Activated T-cell treated with anti-CD3 and anti-CD28 coated beads, Interleukin-2, amount 50 U/mL, for 4 hours (primary cell): ENCODE data around the gene MRPS16. TPM values are rescaled to one million over a fixed set of nuclear protein-coding genes. Genes with fewer than 3 reads are reported as not detected.

Experiments
- total RNA-seq, 3 donors: library from RNA; stranded (reverse); gene quantifications; one replicate each; pipeline ENCODE4 v1.2.1, GENCODE V29; 2021

MRPS16 gene
- total RNA-seq, 3 donors from 2014 or later = 141 to 156 (median 150) TPM

Other genes with a start within 250 kb of the MRPS16 start
- 10 to 100 TPM; 19.8 to 23.8 (median 21.5) TPM for gene P4HA1, start 155.8 kb downstream of the MRPS16 start, total RNA-seq
- gene NUDT13, start 142.2 kb downstream of the MRPS16 start, total RNA-seq = 1 to 10 TPM in 1 of 3 donors, under 1 TPM in 2; 0.68 to 1.3 (median 0.76) TPM
- 10 to 100 TPM; 37.4 to 38.9 (median 37.9) TPM for gene ECD, start 84.6 kb downstream of the MRPS16 start, total RNA-seq
- gene FAM149B1, start 84.5 kb downstream of the MRPS16 start, total RNA-seq = 1 to 10 TPM; 4.2 to 6.0 (median 5.1) TPM
- 10 to 100 TPM; 57.7 to 60.8 (median 59.9) TPM for gene DNAJC9, start 5.4 kb downstream of the MRPS16 start, total RNA-seq
- under 1 TPM; 0.28 to 0.43 (median 0.37) TPM for gene CFAP70, start 106.2 kb upstream of the MRPS16 start, total RNA-seq
- gene ANXA7, start 161.4 kb upstream of the MRPS16 start, total RNA-seq = 100 to 1,000 TPM; 182 to 207 (median 183) TPM
- 1 to 10 TPM in 1 of 3 donors, under 1 TPM in 2; 0.76 to 1.3 (median 0.95) TPM for gene MSS51, start 180.9 kb upstream of the MRPS16 start, total RNA-seq
- gene PPP3CB, start 243.4 kb upstream of the MRPS16 start, total RNA-seq = 10 to 100 TPM; 35.0 to 38.0 (median 37.6) TPM